ENCODE data around the gene NME9.

NME9 gene

DNA sequence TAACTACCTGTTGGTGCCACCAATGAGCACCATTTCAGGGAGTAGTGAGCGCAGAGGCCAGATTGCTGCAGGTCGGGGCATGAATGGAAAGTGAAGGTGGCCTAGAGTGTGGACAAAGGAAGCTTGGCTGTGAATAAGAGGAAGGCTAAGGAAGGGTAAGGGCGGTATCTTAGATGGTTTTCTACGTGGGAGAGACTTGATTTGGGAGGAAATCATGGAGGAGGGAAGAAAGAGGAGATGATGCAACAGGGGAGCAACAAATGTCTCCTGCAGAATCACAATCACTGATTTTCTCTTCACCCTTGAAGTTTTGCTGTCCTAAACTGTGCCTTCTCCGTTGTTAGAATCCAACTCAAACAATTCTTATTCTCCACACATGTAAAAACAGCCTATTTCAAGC, 21.8 kb downstream of the NME9 start:
- TF ChIP-seq, protein P1, sequence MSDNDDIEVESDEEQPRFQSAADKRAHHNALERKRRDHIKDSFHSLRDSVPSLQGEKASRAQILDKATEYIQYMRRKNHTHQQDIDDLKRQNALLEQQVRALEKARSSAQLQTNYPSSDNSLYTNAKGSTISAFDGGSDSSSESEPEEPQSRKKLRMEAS (IDR thresholded peaks at IDR 0.05): no peak
- TF ChIP-seq, protein P2, sequence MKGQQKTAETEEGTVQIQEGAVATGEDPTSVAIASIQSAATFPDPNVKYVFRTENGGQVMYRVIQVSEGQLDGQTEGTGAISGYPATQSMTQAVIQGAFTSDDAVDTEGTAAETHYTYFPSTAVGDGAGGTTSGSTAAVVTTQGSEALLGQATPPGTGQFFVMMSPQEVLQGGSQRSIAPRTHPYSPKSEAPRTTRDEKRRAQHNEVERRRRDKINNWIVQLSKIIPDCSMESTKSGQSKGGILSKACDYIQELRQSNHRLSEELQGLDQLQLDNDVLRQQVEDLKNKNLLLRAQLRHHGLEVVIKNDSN (IDR thresholded peaks at IDR 0.05): no peak
- TF ChIP-seq TCF12 (IDR thresholded peaks at IDR 0.05; ENCODE audit: low read depth) (no peak), TEAD4 (IDR thresholded peaks at IDR 0.05) (no peak), ZBTB7A (IDR thresholded peaks at IDR 0.05; ENCODE audit: low read depth) (no peak), RAD21 (IDR thresholded peaks at IDR 0.05; ENCODE audit: low read depth) (no peak), CREB1 (IDR thresholded peaks at IDR 0.05; ENCODE audit: low read depth) (no peak), EGR1 (IDR thresholded peaks at IDR 0.05) (no peak), TAF1 (IDR thresholded peaks at IDR 0.05; ENCODE audit: low read depth) (no peak), CEBPB (IDR thresholded peaks at IDR 0.05) (no peak), EP300 (IDR thresholded peaks at IDR 0.05; ENCODE audit: borderline replicate concordance) (no peak), FOXM1 (IDR thresholded peaks at IDR 0.05; ENCODE audit: borderline replicate concordance, low read depth) (no peak)

GRCh38 chr3:138303474-138303873, 26.2 kb downstream of the NME9 start:
- no peak for TF ChIP-seq CEBPB (IDR thresholded peaks at IDR 0.05)
- no peak for TF ChIP-seq RAD21 (IDR thresholded peaks at IDR 0.05; ENCODE audit: low read depth)
- TF ChIP-seq REST (IDR thresholded peaks at IDR 0.05; ENCODE audit: low read depth): no peak
- TF ChIP-seq, protein P2 (IDR thresholded peaks at IDR 0.05): no peak
- TF ChIP-seq CREB1 (IDR thresholded peaks at IDR 0.05; ENCODE audit: low read depth): no peak

GRCh38 chr3:138300647-138301046, 29.0 kb downstream of the NME9 start:
- TF ChIP-seq NFIC (IDR thresholded peaks at IDR 0.05): no peak
- TF ChIP-seq, protein P2 (IDR thresholded peaks at IDR 0.05): no peak
- no peak for TF ChIP-seq CEBPB (IDR thresholded peaks at IDR 0.05)
- no peak for TF ChIP-seq RAD21 (IDR thresholded peaks at IDR 0.05; ENCODE audit: low read depth)
- TF ChIP-seq, protein P1 (IDR thresholded peaks at IDR 0.05): no peak
- TF ChIP-seq CREB1 (IDR thresholded peaks at IDR 0.05; ENCODE audit: low read depth): no peak
- TF ChIP-seq EGR1 (IDR thresholded peaks at IDR 0.05): no peak
- TF ChIP-seq EP300 (IDR thresholded peaks at IDR 0.05; ENCODE audit: borderline replicate concordance): no peak
- no peak for TF ChIP-seq ZBTB7A (IDR thresholded peaks at IDR 0.05; ENCODE audit: low read depth)
- TF ChIP-seq YY1 (IDR thresholded peaks at IDR 0.05; ENCODE audit: low read depth): no peak
- TF ChIP-seq REST (IDR thresholded peaks at IDR 0.05; ENCODE audit: low read depth): no peak
- TF ChIP-seq TEAD4 (IDR thresholded peaks at IDR 0.05): no peak
- no peak for TF ChIP-seq FOXM1 (IDR thresholded peaks at IDR 0.05; ENCODE audit: borderline replicate concordance, low read depth)
- TF ChIP-seq TAF1 (IDR thresholded peaks at IDR 0.05; ENCODE audit: low read depth): no peak
- TF ChIP-seq TCF12 (IDR thresholded peaks at IDR 0.05; ENCODE audit: low read depth): no peak

DNA sequence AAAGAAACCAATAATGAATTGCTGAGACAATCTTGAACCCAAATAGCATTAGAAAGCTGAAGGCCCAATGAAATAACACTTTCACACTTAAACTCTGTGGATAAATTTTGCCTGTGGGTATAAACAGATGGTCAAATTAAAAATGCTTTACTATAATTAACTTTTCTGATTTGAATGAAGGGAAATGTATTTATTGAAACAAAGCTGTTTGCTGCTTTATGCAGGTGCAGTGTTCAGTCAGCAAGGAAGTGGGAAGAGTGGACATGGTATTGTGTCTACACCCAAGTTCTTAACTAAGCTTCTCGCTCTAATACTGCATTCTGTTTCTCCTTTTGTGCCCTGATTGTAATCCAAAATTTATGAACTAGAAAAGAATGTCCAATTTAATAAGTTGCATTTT, 31.8 kb downstream of the NME9 start:
- TF ChIP-seq TEAD4 (IDR thresholded peaks at IDR 0.05) (no peak), FOXM1 (IDR thresholded peaks at IDR 0.05; ENCODE audit: borderline replicate concordance, low read depth) (no peak)

DNA sequence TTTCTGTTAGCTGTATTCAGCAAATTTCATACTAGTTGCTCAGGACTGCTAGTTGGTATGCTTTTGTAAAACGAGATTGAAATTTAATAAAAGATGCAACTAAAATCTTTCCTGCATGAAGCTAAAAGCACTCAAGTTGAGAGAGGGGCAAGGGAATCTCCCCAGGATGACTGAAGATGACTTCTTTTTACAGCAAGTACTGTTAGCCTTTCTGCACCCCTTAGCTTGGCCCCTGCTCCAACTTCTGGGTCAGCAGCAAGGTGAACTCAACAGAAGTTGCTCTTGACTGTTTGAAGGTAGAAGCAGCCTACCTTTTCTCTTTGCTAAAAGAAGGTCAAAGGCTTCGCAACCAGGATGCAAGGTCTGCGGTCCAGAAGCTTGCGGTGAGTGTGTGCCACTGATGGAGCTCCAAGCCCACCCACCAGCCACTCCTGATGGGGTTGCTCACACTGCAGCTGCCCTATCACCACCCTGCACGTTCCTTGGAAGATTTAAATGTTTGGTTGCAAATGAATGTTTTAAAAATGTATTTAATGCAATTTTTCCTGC, 32.5 kb downstream of the NME9 start:
- TF ChIP-seq RAD21 (IDR thresholded peaks at IDR 0.05; ENCODE audit: low read depth) (no peak), NFIC (IDR thresholded peaks at IDR 0.05) (no peak), FOXM1 (IDR thresholded peaks at IDR 0.05; ENCODE audit: borderline replicate concordance, low read depth) (no peak), YY1 (IDR thresholded peaks at IDR 0.05; ENCODE audit: low read depth) (no peak)
- TF ChIP-seq, protein P2 (IDR thresholded peaks at IDR 0.05): no peak

DNA sequence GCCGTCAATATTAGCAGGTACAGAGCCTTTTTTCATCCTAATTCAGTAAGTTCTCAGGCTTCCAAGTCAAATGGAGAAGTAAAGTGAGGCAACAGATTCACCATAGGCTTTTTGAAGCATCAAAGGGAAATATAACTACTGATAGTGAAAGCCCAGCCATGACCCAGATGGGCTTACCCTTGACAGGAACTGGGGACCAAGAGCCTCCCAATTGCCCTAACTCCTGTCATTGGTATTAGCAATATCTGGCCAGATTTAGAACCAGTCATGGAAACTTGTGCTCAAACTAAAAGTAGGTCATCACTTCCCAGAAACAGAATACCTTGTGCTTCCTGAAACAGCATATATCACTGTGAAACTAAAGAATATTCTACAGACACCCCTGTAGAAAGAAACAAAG, 33.0 kb downstream of the NME9 start:
- TF ChIP-seq TAF1 (IDR thresholded peaks at IDR 0.05; ENCODE audit: low read depth): no peak
- TF ChIP-seq TEAD4 (IDR thresholded peaks at IDR 0.05): no peak
- no peak for TF ChIP-seq ZBTB7A (IDR thresholded peaks at IDR 0.05; ENCODE audit: low read depth)
- no peak for TF ChIP-seq YY1 (IDR thresholded peaks at IDR 0.05; ENCODE audit: low read depth)
- no peak for TF ChIP-seq CEBPB (IDR thresholded peaks at IDR 0.05)
